HEK293T (cell line): ENCODE results near the gene SGIP1.

Experiments
- ARNT ChIP-seq: fragments of 450-650 bp; IDR thresholded peaks from 2 replicates; pipeline ENCODE4 v1.6.1; 2017; ENCODE audit warnings: mild to moderate bottlenecking
- ELF4 ChIP-seq: fragments of 450-650 bp; IDR thresholded peaks from 2 replicates; pipeline ENCODE4 v1.6.1; 2017; ENCODE audit warnings: antibody characterized with exemption
- FOXA1 ChIP-seq: fragments of 450-650 bp; IDR thresholded peaks from 2 replicates; pipeline ENCODE4 v1.6.1; 2016; ENCODE audit warnings: mild to moderate bottlenecking
- FOXM1 ChIP-seq: fragments of 450-650 bp; IDR thresholded peaks from 2 replicates; pipeline ENCODE4 v1.6.1; 2017; ENCODE audit warnings: mild to moderate bottlenecking, borderline replicate concordance
- SP1 ChIP-seq: fragments of 450-650 bp; IDR thresholded peaks from 2 replicates; pipeline ENCODE4 v1.6.1; 2017
- SUZ12 ChIP-seq: fragments of 450-650 bp; IDR thresholded peaks from 2 replicates; pipeline ENCODE4 v1.6.1; 2016; ENCODE audit warnings: mild to moderate bottlenecking
- ZNF384 ChIP-seq: fragments of 450-650 bp; IDR thresholded peaks from 2 replicates; pipeline ENCODE4 v1.6.1; 2016

GRCh38 chr1:66494482-66494881, 39.5 kb upstream of the SGIP1 start:
- TF ChIP-seq FOXM1 (no peak), SP1 (no peak), ZNF384 (no peak), FOXA1 (no peak), SUZ12 (no peak), ARNT (no peak), ELF4 (no peak)
